ENCODE data around the gene EPHA6. TPM values are rescaled to one million over a fixed set of nuclear protein-coding genes. Genes with fewer than 3 reads are reported as not detected.
A peak's percentile ranks its signal among the peaks of the same experiment; 100 is the strongest.

EPHA6 gene
- total RNA-seq, 1 experiment from 2014 or later: 0.61 TPM

DNA sequence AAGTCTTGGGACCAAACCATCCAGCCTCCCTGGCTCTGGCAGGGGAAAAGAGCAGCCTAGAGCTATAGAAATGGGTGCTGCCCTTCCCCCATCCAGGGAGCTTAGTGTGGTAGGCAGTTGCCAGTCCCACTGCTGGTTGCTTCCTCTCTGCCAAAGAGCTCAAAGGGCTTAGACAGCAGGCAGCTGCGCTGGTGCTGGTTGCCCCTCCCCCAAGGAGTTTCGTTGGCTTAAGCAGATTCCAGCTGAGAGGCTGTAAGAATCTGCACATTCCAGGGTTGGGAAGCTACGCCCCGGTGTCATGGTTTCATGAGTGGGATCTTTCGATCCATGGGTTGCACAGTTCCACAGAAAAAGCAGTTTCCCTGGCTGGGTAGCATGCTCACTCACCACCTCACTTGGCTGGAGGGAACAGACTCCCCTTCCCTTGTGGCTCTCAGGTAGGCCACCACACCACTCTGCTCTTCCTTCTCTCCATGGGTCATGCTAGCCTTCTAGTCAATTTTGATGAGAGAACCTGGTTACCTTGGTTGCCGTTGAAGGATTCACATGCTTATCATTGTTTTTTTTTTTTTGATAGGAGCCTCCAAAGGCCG is 195.1 kb downstream of the EPHA6 start:
- no peak overlapping the region for H2BK120ac ChIP-seq (ENCODE audit: low read depth, low read length, poor library complexity, severe bottlenecking)
- H3K27ac Mint-ChIP-seq: no peak overlapping the region
- TF ChIP-seq, protein P1, sequence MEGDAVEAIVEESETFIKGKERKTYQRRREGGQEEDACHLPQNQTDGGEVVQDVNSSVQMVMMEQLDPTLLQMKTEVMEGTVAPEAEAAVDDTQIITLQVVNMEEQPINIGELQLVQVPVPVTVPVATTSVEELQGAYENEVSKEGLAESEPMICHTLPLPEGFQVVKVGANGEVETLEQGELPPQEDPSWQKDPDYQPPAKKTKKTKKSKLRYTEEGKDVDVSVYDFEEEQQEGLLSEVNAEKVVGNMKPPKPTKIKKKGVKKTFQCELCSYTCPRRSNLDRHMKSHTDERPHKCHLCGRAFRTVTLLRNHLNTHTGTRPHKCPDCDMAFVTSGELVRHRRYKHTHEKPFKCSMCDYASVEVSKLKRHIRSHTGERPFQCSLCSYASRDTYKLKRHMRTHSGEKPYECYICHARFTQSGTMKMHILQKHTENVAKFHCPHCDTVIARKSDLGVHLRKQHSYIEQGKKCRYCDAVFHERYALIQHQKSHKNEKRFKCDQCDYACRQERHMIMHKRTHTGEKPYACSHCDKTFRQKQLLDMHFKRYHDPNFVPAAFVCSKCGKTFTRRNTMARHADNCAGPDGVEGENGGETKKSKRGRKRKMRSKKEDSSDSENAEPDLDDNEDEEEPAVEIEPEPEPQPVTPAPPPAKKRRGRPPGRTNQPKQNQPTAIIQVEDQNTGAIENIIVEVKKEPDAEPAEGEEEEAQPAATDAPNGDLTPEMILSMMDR (conservative IDR thresholded peaks at IDR 0.05): no peak
- no peak overlapping the region for H2AK5ac ChIP-seq (ENCODE audit: insufficient read length, low read length)
- H3K14ac ChIP-seq (ENCODE audit: insufficient read depth, low read length): no peak overlapping the region; the same call in 1 of the 2 replicates
- no peaks in the 10 kb centered on the region for H4K20me1 ChIP-seq (ENCODE audit: control insufficient read depth, insufficient read depth, insufficient read length)
- H3K18ac ChIP-seq (ENCODE audit: insufficient read length, low read depth, low read length): peak overlapping the region; percentile 84
- H3K56ac ChIP-seq (ENCODE audit: insufficient read length, low read depth, low read length): no peak overlapping the region
- H3T11ph ChIP-seq (ENCODE audit: low read length): no peak overlapping the region
- no peaks in the 10 kb centered on the region for H3K79me2 ChIP-seq (ENCODE audit: insufficient read depth, low read length)
- no peak overlapping the region for H3K23ac ChIP-seq (ENCODE audit: insufficient read length, low read depth, low read length)
- no peak overlapping the region for H4K91ac ChIP-seq (ENCODE audit: insufficient read length, low read depth, low read length)
- no peaks in the 10 kb centered on the region for H3K79me1 ChIP-seq (ENCODE audit: insufficient read depth, low read depth, low read length, poor library complexity, severe bottlenecking)
- H4K8ac ChIP-seq (replicated peaks; ENCODE audit: insufficient read length, low read depth, low read length): no peak overlapping the region
- H3K4me3 Mint-ChIP-seq: no peak overlapping the region
- H2BK20ac ChIP-seq (ENCODE audit: low read depth, low read length, poor library complexity, severe bottlenecking): no peak overlapping the region
- WGBS (ENCODE audit: extremely low coverage, insufficient read length, low lambda C conversion rate): no CpG with 5 or more reads among the region's 7 CpGs
- peak; percentile 58 for DNase-seq
- no peak overlapping the region for H3K4me2 ChIP-seq (ENCODE audit: insufficient read depth, insufficient read length, low read length)
- no peaks in the 10 kb centered on the region for H3K27me3 ChIP-seq (ENCODE audit: insufficient read depth, low read length)
- peaks cover 13 to 25% (median 17%) of the 10 kb centered on the region in 3 experiments; a peak in 5 of 7 replicates for H3K36me3 Mint-ChIP-seq (ENCODE audit: insufficient read depth in 1 of 3, low read depth in 3 of 3)
- H2BK12ac ChIP-seq (ENCODE audit: insufficient read length, low read depth, low read length): no peak overlapping the region
- no peak overlapping the region for H2AFZ ChIP-seq (ENCODE audit: low read length)
- H3K9ac ChIP-seq (ENCODE audit: extremely low read depth, insufficient read length, low read length): no peak overlapping the region
- H3K9me3 Mint-ChIP-seq: peaks cover 18 to 24% of the 10 kb centered on the region in 2 experiments
- H3K9me3 ChIP-seq (ENCODE audit: control insufficient read depth, low read depth, low read length): no peaks in the 10 kb centered on the region
- no peak overlapping the region for H2BK15ac ChIP-seq (ENCODE audit: low read depth, low read length)
- H3K27me3 Mint-ChIP-seq (ENCODE audit: low read depth): no peaks in the 10 kb centered on the region
- no peak overlapping the region for H3K4ac ChIP-seq (ENCODE audit: low read depth, low read length)
- peaks cover 7 to 11% of the 10 kb centered on the region in 2 experiments for H3K4me1 Mint-ChIP-seq
- peaks cover 3% of the 10 kb centered on the region; the same call in 1 of the 2 replicates for H3K4me1 ChIP-seq (ENCODE audit: insufficient read depth, low read length)
- H2BK5ac ChIP-seq (ENCODE audit: insufficient read length, low read length): no peak overlapping the region
- H3K23me2 ChIP-seq (ENCODE audit: insufficient read length, low read depth, low read length, poor library complexity, severe bottlenecking): no peaks in the 10 kb centered on the region
- H4K5ac ChIP-seq (ENCODE audit: insufficient read length, low read depth, low read length): no peak overlapping the region
- no peak overlapping the region for H3K27ac ChIP-seq (ENCODE audit: insufficient read length, low read depth, low read length)
